ENCODE data around the gene CRYBA2.

The CRYBA2 gene

DNA sequence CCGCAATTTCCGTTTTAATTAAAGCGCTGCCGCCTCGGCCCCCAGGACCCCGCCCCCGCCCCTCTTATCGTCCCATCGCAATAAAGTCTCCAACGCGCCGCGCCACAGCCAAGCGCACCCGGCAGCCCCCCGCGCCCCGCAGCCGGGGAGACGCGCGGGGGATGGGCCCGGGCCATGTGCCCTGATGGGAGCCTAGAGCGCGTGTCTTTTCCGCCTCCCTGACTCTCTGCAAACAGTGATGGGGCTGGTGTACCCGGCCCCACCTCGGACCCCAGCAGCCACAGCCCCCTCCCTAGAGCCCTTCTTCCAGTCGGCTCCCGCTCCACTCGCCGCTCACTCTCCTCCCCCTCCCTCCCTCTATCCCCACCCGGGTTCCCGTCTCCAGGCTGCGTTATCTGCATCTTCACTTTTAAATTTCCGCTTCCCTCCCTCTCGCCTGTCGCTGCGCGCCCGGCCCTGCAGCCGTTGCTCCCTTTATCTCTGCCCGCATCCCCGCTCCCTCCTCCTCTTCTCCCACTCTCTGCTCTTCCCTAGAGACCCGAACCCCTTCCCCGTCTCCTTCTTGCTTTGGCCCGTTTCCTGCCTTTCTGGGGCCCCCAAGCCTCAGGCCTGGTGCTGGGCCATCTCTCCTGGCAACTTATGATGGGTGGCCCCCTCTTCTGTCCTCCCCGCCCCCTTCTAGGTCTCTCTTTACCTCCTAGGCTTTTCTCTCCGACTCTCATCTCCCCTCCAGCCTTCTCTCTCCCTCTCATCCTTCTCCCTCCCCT is 7.7 kb downstream of the CRYBA2 start:
- H3K9me3 ChIP-seq (ENCODE audit: severe bottlenecking) = no peaks in the 10 kb centered on the region
- H3K27me3 ChIP-seq (ENCODE audit: insufficient read depth, low read depth, severe bottlenecking) = no peaks in the 10 kb centered on the region
- no peaks in the 10 kb centered on the region for H3K36me3 ChIP-seq
- TF ChIP-seq, protein P1, sequence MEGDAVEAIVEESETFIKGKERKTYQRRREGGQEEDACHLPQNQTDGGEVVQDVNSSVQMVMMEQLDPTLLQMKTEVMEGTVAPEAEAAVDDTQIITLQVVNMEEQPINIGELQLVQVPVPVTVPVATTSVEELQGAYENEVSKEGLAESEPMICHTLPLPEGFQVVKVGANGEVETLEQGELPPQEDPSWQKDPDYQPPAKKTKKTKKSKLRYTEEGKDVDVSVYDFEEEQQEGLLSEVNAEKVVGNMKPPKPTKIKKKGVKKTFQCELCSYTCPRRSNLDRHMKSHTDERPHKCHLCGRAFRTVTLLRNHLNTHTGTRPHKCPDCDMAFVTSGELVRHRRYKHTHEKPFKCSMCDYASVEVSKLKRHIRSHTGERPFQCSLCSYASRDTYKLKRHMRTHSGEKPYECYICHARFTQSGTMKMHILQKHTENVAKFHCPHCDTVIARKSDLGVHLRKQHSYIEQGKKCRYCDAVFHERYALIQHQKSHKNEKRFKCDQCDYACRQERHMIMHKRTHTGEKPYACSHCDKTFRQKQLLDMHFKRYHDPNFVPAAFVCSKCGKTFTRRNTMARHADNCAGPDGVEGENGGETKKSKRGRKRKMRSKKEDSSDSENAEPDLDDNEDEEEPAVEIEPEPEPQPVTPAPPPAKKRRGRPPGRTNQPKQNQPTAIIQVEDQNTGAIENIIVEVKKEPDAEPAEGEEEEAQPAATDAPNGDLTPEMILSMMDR (IDR thresholded peaks at IDR 0.05; ENCODE audit: low read depth, low read length) = no peak
- peak overlapping the region; percentile 61 for H3K4me3 ChIP-seq (ENCODE audit: low read depth, low read length)
- no peak overlapping the region for H3K27ac ChIP-seq
- DNase-seq = peak; percentile 25

GRCh38 chr2:218985021-218985324 is 8.2 kb downstream of the CRYBA2 start, which contains the start of gene FEV:
TSS of gene FEV (minus strand) at chr2:218985184. CDS start at chr2:218985075, 109 bp downstream.
- TF ChIP-seq, protein P1 (IDR thresholded peaks at IDR 0.05; ENCODE audit: low read depth, low read length) = no peak
- DNase-seq = peak; percentile 32
- Histone ChIP-seq H3K27me3 (ENCODE audit: insufficient read depth, low read depth, severe bottlenecking) (no peaks in the 10 kb centered on the region), H3K9me3 (ENCODE audit: severe bottlenecking) (no peaks in the 10 kb centered on the region), H3K4me3 (ENCODE audit: low read depth, low read length) (peak within 1 kb of the TSS; percentile 61), H3K27ac (peak within 1 kb of the TSS; percentile 64), H3K36me3 (no peaks in the 10 kb centered on the region)

GRCh38 chr2:218984239-218985020 is 8.8 kb downstream of the CRYBA2 start:
- peak; percentile 60 for DNase-seq
- Histone ChIP-seq H3K9me3 (ENCODE audit: severe bottlenecking) (no peaks in the 10 kb centered on the region), H3K27me3 (ENCODE audit: insufficient read depth, low read depth, severe bottlenecking) (no peaks in the 10 kb centered on the region), H3K27ac (peak overlapping the region; percentile 64), H3K36me3 (no peaks in the 10 kb centered on the region), H3K4me3 (ENCODE audit: low read depth, low read length) (peak overlapping the region; percentile 61)
- TF ChIP-seq, protein P1 (IDR thresholded peaks at IDR 0.05; ENCODE audit: low read depth, low read length) = no peak

DNA sequence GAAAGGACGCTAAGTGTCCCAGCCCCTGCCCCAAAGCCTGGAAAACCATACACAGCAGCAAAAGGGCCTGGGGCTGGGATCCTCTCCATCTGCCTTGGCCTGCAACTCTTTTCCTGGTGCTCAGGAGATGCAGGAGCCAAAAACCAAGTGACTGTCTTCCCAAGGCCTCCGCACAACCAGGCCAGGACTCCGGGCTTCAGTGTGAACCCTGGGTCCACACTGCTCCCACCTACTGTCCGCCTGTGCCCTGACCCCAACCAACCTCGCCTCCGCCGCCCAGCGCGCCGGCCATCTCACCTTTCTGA is 9.3 kb downstream of the CRYBA2 start:
- DNase-seq = no peak
- H3K27me3 ChIP-seq (ENCODE audit: insufficient read depth, low read depth, severe bottlenecking) = no peaks in the 10 kb centered on the region
- TF ChIP-seq, protein P1 (IDR thresholded peaks at IDR 0.05; ENCODE audit: low read depth, low read length) = no peak
- H3K36me3 ChIP-seq = no peaks in the 10 kb centered on the region
- peak overlapping the region; percentile 64; the same call in 1 of the 2 replicates for H3K27ac ChIP-seq
- H3K9me3 ChIP-seq (ENCODE audit: severe bottlenecking) = no peaks in the 10 kb centered on the region
- H3K4me3 ChIP-seq (ENCODE audit: low read depth, low read length) = peak overlapping the region; percentile 61

DNA sequence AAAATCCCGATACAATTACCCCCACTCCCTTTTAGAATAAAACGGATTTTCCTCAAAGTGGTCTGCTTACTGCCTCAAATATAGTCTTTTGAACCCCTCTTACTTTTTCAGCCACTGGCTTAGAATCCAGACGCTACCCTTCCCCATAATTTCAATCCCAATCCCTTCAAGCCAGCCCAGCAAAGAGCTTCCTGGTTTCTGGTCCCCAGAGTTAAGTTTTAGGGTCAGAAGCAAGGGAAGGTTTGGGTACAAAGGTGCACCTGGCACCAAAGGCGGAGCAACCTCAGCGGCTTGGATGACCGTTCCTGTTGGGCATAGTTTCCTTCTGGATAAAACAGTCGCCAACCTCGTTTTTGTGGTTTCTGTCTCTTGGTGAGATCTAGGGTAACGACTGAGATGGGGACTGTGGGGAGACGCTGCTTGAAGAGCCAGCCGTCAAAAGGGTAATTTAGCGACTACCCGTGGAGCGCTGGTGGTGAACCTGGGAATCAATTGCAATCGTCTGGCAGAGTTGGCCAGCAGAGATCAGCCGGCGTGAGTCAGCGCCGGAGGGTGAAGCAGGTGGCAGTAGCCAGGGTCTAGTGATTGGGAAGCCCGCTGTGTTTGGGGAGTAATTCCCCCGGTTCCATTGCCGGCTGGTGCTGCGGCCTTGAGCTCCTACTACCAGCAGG is 9.8 kb downstream of the CRYBA2 start:
- TF ChIP-seq, protein P1 (IDR thresholded peaks at IDR 0.05; ENCODE audit: low read depth, low read length) = no peak
- DNase-seq = no peak
- H3K36me3 ChIP-seq = no peaks in the 10 kb centered on the region
- no peaks in the 10 kb centered on the region for H3K9me3 ChIP-seq (ENCODE audit: severe bottlenecking)
- peak overlapping the region; percentile 61 for H3K4me3 ChIP-seq (ENCODE audit: low read depth, low read length)
- no peaks in the 10 kb centered on the region for H3K27me3 ChIP-seq (ENCODE audit: insufficient read depth, low read depth, severe bottlenecking)
- H3K27ac ChIP-seq = no peak overlapping the region
